ENCODE measurements around the gene HMSD.

DNA sequence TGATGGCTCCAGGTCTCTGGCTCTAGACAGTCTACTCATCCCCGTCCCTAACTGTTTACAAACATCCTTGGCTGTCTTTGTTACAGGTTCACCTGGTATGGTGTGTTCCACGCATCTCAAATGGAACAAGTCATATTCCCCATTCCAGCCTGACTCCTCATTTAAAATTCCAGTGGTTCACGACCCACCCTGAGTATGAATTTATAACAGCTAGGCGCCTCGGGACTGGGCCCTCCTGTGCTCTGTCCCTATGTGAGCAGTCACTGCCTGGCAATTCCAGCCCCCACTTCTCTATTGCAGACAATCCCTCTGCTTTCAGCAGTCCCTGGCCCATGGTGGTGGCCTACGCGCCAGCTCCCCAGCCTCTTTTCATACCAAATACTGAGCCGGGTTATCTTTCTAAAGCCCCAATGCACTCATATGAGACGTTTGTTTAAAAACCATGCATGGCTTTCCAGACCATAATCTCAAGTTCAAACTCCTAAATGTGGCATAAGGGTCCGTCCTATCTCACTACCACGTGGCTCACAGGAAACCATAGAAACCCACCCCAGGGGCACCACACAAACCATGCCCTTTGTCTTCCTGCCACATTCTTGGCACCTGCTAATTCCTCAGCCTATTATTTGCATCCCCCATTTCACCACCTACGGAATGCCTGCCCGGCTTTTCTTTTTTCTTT, 22.4 kb downstream of the HMSD start:
- no peak for TF ChIP-seq POLR2A (IDR thresholded peaks at IDR 0.05)
- TF ChIP-seq, protein P1, sequence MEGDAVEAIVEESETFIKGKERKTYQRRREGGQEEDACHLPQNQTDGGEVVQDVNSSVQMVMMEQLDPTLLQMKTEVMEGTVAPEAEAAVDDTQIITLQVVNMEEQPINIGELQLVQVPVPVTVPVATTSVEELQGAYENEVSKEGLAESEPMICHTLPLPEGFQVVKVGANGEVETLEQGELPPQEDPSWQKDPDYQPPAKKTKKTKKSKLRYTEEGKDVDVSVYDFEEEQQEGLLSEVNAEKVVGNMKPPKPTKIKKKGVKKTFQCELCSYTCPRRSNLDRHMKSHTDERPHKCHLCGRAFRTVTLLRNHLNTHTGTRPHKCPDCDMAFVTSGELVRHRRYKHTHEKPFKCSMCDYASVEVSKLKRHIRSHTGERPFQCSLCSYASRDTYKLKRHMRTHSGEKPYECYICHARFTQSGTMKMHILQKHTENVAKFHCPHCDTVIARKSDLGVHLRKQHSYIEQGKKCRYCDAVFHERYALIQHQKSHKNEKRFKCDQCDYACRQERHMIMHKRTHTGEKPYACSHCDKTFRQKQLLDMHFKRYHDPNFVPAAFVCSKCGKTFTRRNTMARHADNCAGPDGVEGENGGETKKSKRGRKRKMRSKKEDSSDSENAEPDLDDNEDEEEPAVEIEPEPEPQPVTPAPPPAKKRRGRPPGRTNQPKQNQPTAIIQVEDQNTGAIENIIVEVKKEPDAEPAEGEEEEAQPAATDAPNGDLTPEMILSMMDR (IDR thresholded peaks at IDR 0.05), result no peak
